A549 (cell line): ENCODE data around the gene ADAD2.

Experiments used
- BCL3 ChIP-seq: fragments of >200 bp; sonication (Bioruptor Twin); formaldehyde crosslinking; IDR thresholded peaks from 3 replicates; pipeline ENCODE4 v1.6.1; 2016
- CHD2 ChIP-seq: fragments of 150-350 bp; IDR thresholded peaks from 2 replicates; pipeline ENCODE4 v1.6.1; 2014; ENCODE audit warnings: low read length; ENCODE audit not compliant: partially characterized antibody
- JUN ChIP-seq, 2 experiments: fragments of >200 bp; sonication (Bioruptor Twin); formaldehyde crosslinking; IDR thresholded peaks; 2 replicates in 1 of 2; 3 replicates in 1 of 2; pipeline ENCODE4 v1.6.1; 2016 to 2017
- KDM5A ChIP-seq: fragments of 200-600 bp; sonication (generic); IDR thresholded peaks from 2 replicates; pipeline ENCODE4 v1.6.1; 2016; ENCODE audit warnings: antibody characterized with exemption, mild to moderate bottlenecking
- MAX ChIP-seq: IDR thresholded peaks from 2 replicates; pipeline ENCODE4 v1.6.1; 2012
- NR3C1 ChIP-seq: fragments of >200 bp; sonication (Bioruptor Twin); formaldehyde crosslinking; IDR thresholded peaks from 3 replicates; pipeline ENCODE4 v1.6.1; 2017
- POLR2A ChIP-seq: IDR thresholded peaks from 2 replicates; pipeline ENCODE4 v1.6.1; 2012; ENCODE audit warnings: mild to moderate bottlenecking, low read length
- RCOR1 ChIP-seq: fragments of 150-350 bp; IDR thresholded peaks from 2 replicates; pipeline ENCODE4 v1.6.1; 2014; ENCODE audit warnings: antibody characterized with exemption, low read length, low read depth
- REST ChIP-seq: fragments of 200-600 bp; sonication (generic); IDR thresholded peaks from 2 replicates; pipeline ENCODE4 v1.6.1; 2016; ENCODE audit warnings: antibody characterized with exemption, mild to moderate bottlenecking, moderate library complexity
- RFX5 ChIP-seq: fragments of 450-650 bp; IDR thresholded peaks from 2 replicates; pipeline ENCODE4 v1.7.1; 2014; ENCODE audit warnings: antibody characterized with exemption, mild to moderate bottlenecking, moderate library complexity
- TP53 ChIP-seq: fragments of 250-450 bp; sonication (Bioruptor Pico); IDR thresholded peaks from 2 replicates; pipeline ENCODE4 v1.5.0; 2021; ENCODE audit warnings: mild to moderate bottlenecking, moderate library complexity
- TF ChIP-seq, protein P1 (sequence below): fragments of 150-350 bp; IDR thresholded peaks from 2 replicates; pipeline ENCODE4 v1.6.1; 2014; ENCODE audit warnings: low read depth, mild to moderate bottlenecking, low read length
- TF ChIP-seq, protein P2 (sequence below): fragments of >200 bp; sonication (Bioruptor Twin); formaldehyde crosslinking; IDR thresholded peaks from 3 replicates; pipeline ENCODE4 v1.5.1; 2016

- TF ChIP-seq, protein P1, sequence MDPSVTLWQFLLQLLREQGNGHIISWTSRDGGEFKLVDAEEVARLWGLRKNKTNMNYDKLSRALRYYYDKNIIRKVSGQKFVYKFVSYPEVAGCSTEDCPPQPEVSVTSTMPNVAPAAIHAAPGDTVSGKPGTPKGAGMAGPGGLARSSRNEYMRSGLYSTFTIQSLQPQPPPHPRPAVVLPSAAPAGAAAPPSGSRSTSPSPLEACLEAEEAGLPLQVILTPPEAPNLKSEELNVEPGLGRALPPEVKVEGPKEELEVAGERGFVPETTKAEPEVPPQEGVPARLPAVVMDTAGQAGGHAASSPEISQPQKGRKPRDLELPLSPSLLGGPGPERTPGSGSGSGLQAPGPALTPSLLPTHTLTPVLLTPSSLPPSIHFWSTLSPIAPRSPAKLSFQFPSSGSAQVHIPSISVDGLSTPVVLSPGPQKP: no peak
- no peak for TF ChIP-seq JUN (IDR thresholded peaks at IDR 0.05)
- TF ChIP-seq, protein P2, sequence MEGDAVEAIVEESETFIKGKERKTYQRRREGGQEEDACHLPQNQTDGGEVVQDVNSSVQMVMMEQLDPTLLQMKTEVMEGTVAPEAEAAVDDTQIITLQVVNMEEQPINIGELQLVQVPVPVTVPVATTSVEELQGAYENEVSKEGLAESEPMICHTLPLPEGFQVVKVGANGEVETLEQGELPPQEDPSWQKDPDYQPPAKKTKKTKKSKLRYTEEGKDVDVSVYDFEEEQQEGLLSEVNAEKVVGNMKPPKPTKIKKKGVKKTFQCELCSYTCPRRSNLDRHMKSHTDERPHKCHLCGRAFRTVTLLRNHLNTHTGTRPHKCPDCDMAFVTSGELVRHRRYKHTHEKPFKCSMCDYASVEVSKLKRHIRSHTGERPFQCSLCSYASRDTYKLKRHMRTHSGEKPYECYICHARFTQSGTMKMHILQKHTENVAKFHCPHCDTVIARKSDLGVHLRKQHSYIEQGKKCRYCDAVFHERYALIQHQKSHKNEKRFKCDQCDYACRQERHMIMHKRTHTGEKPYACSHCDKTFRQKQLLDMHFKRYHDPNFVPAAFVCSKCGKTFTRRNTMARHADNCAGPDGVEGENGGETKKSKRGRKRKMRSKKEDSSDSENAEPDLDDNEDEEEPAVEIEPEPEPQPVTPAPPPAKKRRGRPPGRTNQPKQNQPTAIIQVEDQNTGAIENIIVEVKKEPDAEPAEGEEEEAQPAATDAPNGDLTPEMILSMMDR: no peak
- TF ChIP-seq MAX: no peak
- TF ChIP-seq TP53: no peak
- no peak for TF ChIP-seq CHD2
- TF ChIP-seq POLR2A: no peak
- no peak for TF ChIP-seq KDM5A
- TF ChIP-seq REST: no peak
- TF ChIP-seq RCOR1: no peak
- TF ChIP-seq NR3C1: no peak
- TF ChIP-seq BCL3: no peak
- TF ChIP-seq RFX5: no peak
These were observed 28.0 kb downstream of the ADAD2 start for GRCh38 chr16:84218956-84219355.
